ENCODE data around the gene PLA2G12B. TPM values are rescaled to one million over a fixed set of nuclear protein-coding genes. Genes with fewer than 3 reads are reported as not detected.

Gene PLA2G12B
- total and polyA plus RNA-seq, 9 donors, result not detected

- 90 to 93% (median 92%) methylated on average over 1 of the region's 1 CpG for WGBS, 3 donors
- H3K9me3 ChIP-seq, result no peaks in the 10 kb centered on the region
- H3K27me3 ChIP-seq, result no peaks in the 10 kb centered on the region
- H3K4me3 ChIP-seq, result no peak overlapping the region
- intact Hi-C loops (cut with DNase I), result no loop called here
- H3K27ac ChIP-seq, result no peak overlapping the region
- no peak for DNase-seq
- no peaks in the 10 kb centered on the region for H3K4me1 ChIP-seq (ENCODE audit: insufficient read depth)
- TF ChIP-seq CTCF (IDR thresholded peaks at IDR 0.05), result no peak
- no peak for TF ChIP-seq POLR2A (IDR thresholded peaks at IDR 0.05)
- TF ChIP-seq EP300 (IDR thresholded peaks at IDR 0.05), result no peak
- H3K36me3 ChIP-seq, result no peaks in the 10 kb centered on the region
Observed at GRCh38 chr10:72946963-72947362, 7.6 kb downstream of the PLA2G12B start.

- no peak for TF ChIP-seq CTCF (IDR thresholded peaks at IDR 0.05)
- TF ChIP-seq POLR2A (IDR thresholded peaks at IDR 0.05), result no peak
- no peak for TF ChIP-seq EP300 (IDR thresholded peaks at IDR 0.05)
- H3K27me3 ChIP-seq, result no peaks in the 10 kb centered on the region
- no peak overlapping the region for H3K27ac ChIP-seq
- no peaks in the 10 kb centered on the region for H3K36me3 ChIP-seq
- 67 to 78% (median 76%) methylated on average over 2 of the region's 2 CpGs for WGBS, 3 donors
- no peak overlapping the region for H3K4me3 ChIP-seq
- no peaks in the 10 kb centered on the region for H3K4me1 ChIP-seq (ENCODE audit: insufficient read depth)
- intact Hi-C loops (cut with DNase I), result no loop called here
- no peak for DNase-seq
- H3K9me3 ChIP-seq, result no peaks in the 10 kb centered on the region
Observed at GRCh38 chr10:72943498-72944234, 10.9 kb downstream of the PLA2G12B start.

GRCh38 chr10:72935361-72935760, 19.2 kb downstream of the PLA2G12B start:
- TF ChIP-seq CTCF (IDR thresholded peaks at IDR 0.05), result no peak
- TF ChIP-seq EP300 (IDR thresholded peaks at IDR 0.05), result no peak
- no peak for TF ChIP-seq POLR2A (IDR thresholded peaks at IDR 0.05)
- Histone ChIP-seq H3K4me1 (ENCODE audit: insufficient read depth) (no peaks in the 10 kb centered on the region), H3K27me3 (no peaks in the 10 kb centered on the region), H3K27ac (no peak overlapping the region), H3K4me3 (no peak overlapping the region), H3K36me3 (no peaks in the 10 kb centered on the region), H3K9me3 (no peaks in the 10 kb centered on the region)
- intact Hi-C loops (cut with DNase I), result no loop called here
- WGBS, 3 donors, result 92 to 98% (median 94%) methylated on average over 6 of the region's 6 CpGs
- DNase-seq, result no peak

- no peaks in the 10 kb centered on the region for H3K4me1 ChIP-seq (ENCODE audit: insufficient read depth)
- no peak overlapping the region for H3K4me3 ChIP-seq
- WGBS, 3 donors, result 90 to 91% (median 91%) methylated on average over 20 of the region's 20 CpGs
- no peaks in the 10 kb centered on the region for H3K36me3 ChIP-seq
- H3K9me3 ChIP-seq, result no peaks in the 10 kb centered on the region
- H3K27me3 ChIP-seq, result no peaks in the 10 kb centered on the region
- DNase-seq, result no peak
- no peak overlapping the region for H3K27ac ChIP-seq
- TF ChIP-seq CTCF (IDR thresholded peaks at IDR 0.05) (no peak), POLR2A (IDR thresholded peaks at IDR 0.05) (no peak), EP300 (IDR thresholded peaks at IDR 0.05) (no peak)
- intact Hi-C loops (cut with DNase I), result no loop called here
Observed at GRCh38 chr10:72932259-72933015, 22.2 kb downstream of the PLA2G12B start.

All from ovary (tissue), 9 donors.